Nephron progenitor cell (in vitro differentiated cells): ENCODE results near the gene LRRC63.

Experiments
- DNase-seq: peaks from one replicate; pipeline ENCODE4 v3.0.0; 2021
- H3K27ac Mint-ChIP-seq: 2 replicates; pipeline ENCODE4 v1.8.0; 2021; ENCODE audit warnings: mild to moderate bottlenecking, moderate library complexity, mixed read lengths
- H3K27me3 Mint-ChIP-seq: 2 replicates; pipeline ENCODE4 v1.8.0; 2021; ENCODE audit warnings: mild to moderate bottlenecking, low read depth, mixed read lengths; ENCODE audit not compliant: poor library complexity
- H3K36me3 Mint-ChIP-seq: 2 replicates; pipeline ENCODE4 v1.8.0; 2021; ENCODE audit warnings: low read depth, mixed read lengths
- H3K4me1 Mint-ChIP-seq: 2 replicates; pipeline ENCODE4 v1.8.0; 2021; ENCODE audit warnings: mixed read lengths
- H3K4me3 Mint-ChIP-seq: 2 replicates; pipeline ENCODE4 v1.8.0; 2021; ENCODE audit warnings: mild to moderate bottlenecking, moderate library complexity, mixed read lengths
- H3K9me3 Mint-ChIP-seq: 2 replicates; pipeline ENCODE4 v1.8.0; 2021; ENCODE audit warnings: mild to moderate bottlenecking, moderate library complexity, mixed read lengths
- CTCF ChIP-seq: fragments of 200-600 bp; sonication (generic); IDR thresholded peaks from 2 replicates; pipeline ENCODE4 v1.5.0; 2021; ENCODE audit warnings: antibody characterized with exemption

Gene LRRC63

GRCh38 chr13:46178143-46178542, 33.6 kb upstream of the LRRC63 start:
- TF ChIP-seq CTCF = no peak
- DNase-seq = no peak
- peaks cover 6% of the 10 kb centered on the region for H3K27me3 Mint-ChIP-seq
- H3K36me3 Mint-ChIP-seq = no peaks in the 10 kb centered on the region
- H3K27ac Mint-ChIP-seq = no peak overlapping the region
- H3K4me1 Mint-ChIP-seq = peaks cover 13% of the 10 kb centered on the region
- no peak overlapping the region for H3K4me3 Mint-ChIP-seq
- H3K9me3 Mint-ChIP-seq = no peaks in the 10 kb centered on the region

GRCh38 chr13:46178821-46179220, 32.9 kb upstream of the LRRC63 start:
- Mint-ChIP-seq H3K36me3 (no peaks in the 10 kb centered on the region), H3K27me3 (peaks cover 5% of the 10 kb centered on the region), H3K27ac (no peak overlapping the region), H3K4me3 (no peak overlapping the region), H3K9me3 (no peaks in the 10 kb centered on the region), H3K4me1 (peaks cover 13% of the 10 kb centered on the region)
- no peak for TF ChIP-seq CTCF
- no peak for DNase-seq

GRCh38 chr13:46179491-46179908, 32.2 kb upstream of the LRRC63 start:
- no peaks in the 10 kb centered on the region for H3K9me3 Mint-ChIP-seq
- H3K4me3 Mint-ChIP-seq = no peak overlapping the region
- no peak for DNase-seq
- H3K36me3 Mint-ChIP-seq = no peaks in the 10 kb centered on the region
- TF ChIP-seq CTCF = no peak
- H3K27ac Mint-ChIP-seq = no peak overlapping the region
- H3K4me1 Mint-ChIP-seq = peaks cover 13% of the 10 kb centered on the region
- peaks cover 2% of the 10 kb centered on the region for H3K27me3 Mint-ChIP-seq

GRCh38 chr13:46179969-46180763, 31.6 kb upstream of the LRRC63 start:
- H3K4me3 Mint-ChIP-seq = no peak overlapping the region
- DNase-seq = no peak
- TF ChIP-seq CTCF = no peak

GRCh38 chr13:46181377-46181839, 30.3 kb upstream of the LRRC63 start:
- no peak overlapping the region for H3K4me3 Mint-ChIP-seq
- no peaks in the 10 kb centered on the region for H3K36me3 Mint-ChIP-seq
- no peak for DNase-seq
- peaks cover 2% of the 10 kb centered on the region for H3K27me3 Mint-ChIP-seq
- H3K4me1 Mint-ChIP-seq = peaks cover 13% of the 10 kb centered on the region
- TF ChIP-seq CTCF = no peak
- no peak overlapping the region for H3K27ac Mint-ChIP-seq
- no peaks in the 10 kb centered on the region for H3K9me3 Mint-ChIP-seq

More at GRCh38 chr13:46179969-46180763, 31.6 kb upstream of the LRRC63 start:
- H3K9me3 Mint-ChIP-seq = no peaks in the 10 kb centered on the region
- peaks cover 13% of the 10 kb centered on the region for H3K4me1 Mint-ChIP-seq
- peak overlapping the region; percentile 1 for H3K27ac Mint-ChIP-seq
- peaks cover 2% of the 10 kb centered on the region for H3K27me3 Mint-ChIP-seq
- no peaks in the 10 kb centered on the region for H3K36me3 Mint-ChIP-seq
